Astrocyte of the cerebellum (primary cell): ENCODE results near the gene METTL27.
"Not testable (repeated sequence)": the region's sequence is repeated elsewhere in the genome, so short reads cannot be mapped to it uniquely, and the experiment has no call there.

Experiments used
- DNase-seq: peaks from one replicate; pipeline ENCODE4 v3.0.0-alpha.2; 2011; ENCODE audit warnings: low read depth
- H3K4me3 ChIP-seq: 2 replicates; pipeline ENCODE4 v1.5.1; 2011; ENCODE audit warnings: mild to moderate bottlenecking, low read depth, low read length, moderate library complexity
- in situ Hi-C: cut with HindIII; loops from 2 replicates; pipeline ENCODE4 v1.10.0; 2017; ENCODE audit warnings: low sequenced_read_pairs
- TF ChIP-seq, protein P1 (sequence below): IDR thresholded peaks from 2 replicates; pipeline ENCODE4 v1.5.1; 2012; ENCODE audit warnings: low read length, low read depth, moderate library complexity, mild to moderate bottlenecking; ENCODE audit errors: missing control alignments

The METTL27 gene

DNA sequence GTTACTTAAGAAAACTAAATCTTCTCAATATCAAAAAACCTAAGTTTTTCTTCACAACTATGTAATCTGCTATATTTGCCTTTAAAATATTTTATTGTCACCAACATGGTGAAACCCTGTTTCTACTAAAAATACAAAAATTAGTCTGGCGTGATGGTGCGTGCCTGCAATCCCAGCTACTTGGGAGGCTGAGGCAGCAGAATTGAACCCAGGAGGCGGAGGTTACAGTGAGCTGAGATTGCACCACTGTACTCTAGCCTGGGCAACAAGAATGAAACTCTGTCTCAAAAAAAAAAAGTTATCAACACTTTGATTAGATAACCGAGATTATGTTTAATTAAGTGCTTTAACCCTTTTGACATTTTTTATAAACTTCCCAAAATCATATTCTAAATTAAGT is 39.9 kb downstream of the METTL27 start:
- TF ChIP-seq, protein P1, sequence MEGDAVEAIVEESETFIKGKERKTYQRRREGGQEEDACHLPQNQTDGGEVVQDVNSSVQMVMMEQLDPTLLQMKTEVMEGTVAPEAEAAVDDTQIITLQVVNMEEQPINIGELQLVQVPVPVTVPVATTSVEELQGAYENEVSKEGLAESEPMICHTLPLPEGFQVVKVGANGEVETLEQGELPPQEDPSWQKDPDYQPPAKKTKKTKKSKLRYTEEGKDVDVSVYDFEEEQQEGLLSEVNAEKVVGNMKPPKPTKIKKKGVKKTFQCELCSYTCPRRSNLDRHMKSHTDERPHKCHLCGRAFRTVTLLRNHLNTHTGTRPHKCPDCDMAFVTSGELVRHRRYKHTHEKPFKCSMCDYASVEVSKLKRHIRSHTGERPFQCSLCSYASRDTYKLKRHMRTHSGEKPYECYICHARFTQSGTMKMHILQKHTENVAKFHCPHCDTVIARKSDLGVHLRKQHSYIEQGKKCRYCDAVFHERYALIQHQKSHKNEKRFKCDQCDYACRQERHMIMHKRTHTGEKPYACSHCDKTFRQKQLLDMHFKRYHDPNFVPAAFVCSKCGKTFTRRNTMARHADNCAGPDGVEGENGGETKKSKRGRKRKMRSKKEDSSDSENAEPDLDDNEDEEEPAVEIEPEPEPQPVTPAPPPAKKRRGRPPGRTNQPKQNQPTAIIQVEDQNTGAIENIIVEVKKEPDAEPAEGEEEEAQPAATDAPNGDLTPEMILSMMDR = no peak
- in situ Hi-C loops = no loop called here
- no peak for DNase-seq
- H3K4me3 ChIP-seq = no peak overlapping the region

DNA sequence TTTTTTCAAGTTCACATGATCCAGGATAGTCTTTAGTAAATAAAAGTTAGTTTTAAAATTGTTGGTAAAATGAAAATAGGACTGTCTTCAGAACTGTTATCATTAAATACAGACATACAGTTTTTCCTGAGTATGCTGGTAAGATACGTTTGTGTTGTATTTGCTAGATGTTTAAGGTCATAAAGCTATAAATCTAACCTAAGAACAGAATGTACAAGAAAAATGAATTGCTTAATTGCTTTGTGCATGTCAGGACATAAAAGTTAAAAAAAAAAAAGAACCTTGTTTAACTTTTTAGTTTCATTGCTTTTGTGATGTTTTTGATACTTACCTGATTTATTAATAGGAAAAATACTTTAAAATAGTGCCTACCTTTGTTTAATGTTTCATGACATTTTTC is 40.7 kb downstream of the METTL27 start:
- no peak overlapping the region for H3K4me3 ChIP-seq
- TF ChIP-seq, protein P1 = no peak
- DNase-seq = no peak
- in situ Hi-C loops = no loop called here

DNA sequence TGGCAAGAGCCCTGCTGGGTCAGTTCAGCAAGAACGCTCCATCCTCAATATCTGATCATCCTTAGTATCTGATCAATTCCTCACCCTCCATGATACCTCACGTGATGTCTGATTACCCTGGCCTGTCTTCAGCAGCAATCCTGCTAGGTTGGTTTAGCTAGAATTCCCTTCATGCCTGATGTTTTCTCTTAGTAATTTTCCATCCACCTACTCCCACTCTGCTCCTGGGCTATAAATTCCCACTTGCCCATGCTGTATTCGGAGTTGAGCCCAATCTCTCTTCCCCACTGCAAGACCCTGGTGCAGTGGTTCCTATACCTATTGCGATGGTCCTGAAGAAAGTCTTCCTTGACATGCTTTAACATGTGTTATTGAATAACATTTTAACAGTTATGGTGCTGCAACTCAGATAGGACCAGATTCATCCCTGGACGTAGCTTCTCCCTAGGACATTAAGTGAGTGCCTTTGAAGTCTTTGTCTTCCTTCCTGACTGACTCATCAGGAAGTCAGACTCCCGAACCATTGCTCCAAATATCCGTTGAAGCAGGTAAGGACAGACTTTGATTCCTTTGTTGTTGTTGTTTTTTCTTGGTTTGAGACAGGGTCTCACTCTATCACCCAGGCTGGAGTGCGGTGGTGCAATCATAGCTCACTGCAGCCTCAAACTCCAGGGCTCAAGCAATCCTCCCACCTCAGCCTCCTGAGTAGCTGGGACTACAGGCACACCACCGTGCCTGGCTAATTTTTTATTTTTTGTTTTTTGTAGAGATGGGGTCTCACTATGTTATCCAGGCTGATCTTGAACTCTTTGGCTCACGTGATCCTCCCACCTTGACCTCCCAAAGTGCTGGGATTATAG is 42.8 kb downstream of the METTL27 start:
- no peak for DNase-seq
- no peak overlapping the region for H3K4me3 ChIP-seq
- in situ Hi-C loops = no loop called here
- TF ChIP-seq, protein P1 = no peak

DNA sequence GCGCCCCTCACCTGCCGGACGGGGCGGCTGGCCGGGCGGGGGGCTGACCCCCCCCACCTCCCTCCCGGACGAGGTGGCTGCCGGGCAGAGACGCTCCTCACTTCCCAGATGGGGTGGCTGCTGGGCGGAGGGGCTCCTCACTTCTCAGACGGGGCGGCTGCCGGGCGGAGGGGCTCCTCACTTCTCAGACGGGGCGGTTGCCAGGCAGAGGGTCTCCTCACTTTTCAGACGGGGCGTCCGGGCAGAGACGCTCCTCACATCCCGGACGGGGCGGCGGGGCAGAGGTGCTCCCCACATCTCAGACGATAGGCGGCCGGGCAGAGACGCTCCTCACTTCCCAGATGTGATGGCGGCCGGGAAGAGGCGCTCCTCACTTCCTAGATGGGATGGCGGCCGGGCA is 45.1 kb downstream of the METTL27 start:
- in situ Hi-C loops, DNase-seq, H3K4me3 ChIP-seq: not testable (repeated sequence)

DNA sequence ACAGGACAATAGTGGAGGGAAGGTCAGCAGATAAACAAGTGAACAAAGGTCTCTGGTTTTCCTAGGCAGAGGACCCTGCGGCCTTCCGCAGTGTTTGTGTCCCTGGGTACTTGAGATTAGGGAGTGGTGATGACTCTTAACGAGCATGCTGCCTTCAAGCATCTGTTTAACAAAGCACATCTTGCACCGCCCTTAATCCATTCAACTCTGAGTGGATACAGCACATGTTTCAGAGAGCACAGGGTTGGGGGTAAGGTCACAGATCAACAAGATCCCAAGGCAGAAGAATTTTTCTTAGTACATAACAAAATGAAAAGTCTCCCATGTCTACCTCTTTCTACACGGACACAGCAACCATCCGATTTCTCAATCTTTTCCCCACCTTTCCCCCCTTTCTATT is 45.7 kb downstream of the METTL27 start:
- in situ Hi-C loops = not testable (repeated sequence)

DNA sequence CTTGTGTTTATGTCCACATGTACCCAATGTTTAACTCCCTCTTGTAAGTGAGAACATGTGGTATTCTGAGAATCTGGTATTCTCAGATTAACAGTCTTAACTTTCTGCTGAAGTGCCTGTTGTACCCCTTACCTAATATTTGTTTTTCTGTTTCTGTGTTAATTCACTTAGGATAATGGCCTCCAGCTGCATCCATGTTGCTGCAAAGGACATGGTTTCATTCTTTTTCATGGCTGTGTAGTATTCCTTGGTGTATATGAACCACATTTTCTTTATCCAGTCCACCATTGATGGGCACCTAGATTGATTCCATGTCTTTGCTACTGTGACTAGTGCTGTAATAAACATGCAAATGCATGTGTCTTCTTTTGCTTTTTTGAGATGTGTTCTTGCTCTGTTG is 47.1 kb downstream of the METTL27 start:
- in situ Hi-C loops, H3K4me3 ChIP-seq, DNase-seq: not testable (repeated sequence)

More for the DNA sequence above, 45.7 kb downstream of the METTL27 start:
- not testable (repeated sequence) for DNase-seq, H3K4me3 ChIP-seq

DNA sequence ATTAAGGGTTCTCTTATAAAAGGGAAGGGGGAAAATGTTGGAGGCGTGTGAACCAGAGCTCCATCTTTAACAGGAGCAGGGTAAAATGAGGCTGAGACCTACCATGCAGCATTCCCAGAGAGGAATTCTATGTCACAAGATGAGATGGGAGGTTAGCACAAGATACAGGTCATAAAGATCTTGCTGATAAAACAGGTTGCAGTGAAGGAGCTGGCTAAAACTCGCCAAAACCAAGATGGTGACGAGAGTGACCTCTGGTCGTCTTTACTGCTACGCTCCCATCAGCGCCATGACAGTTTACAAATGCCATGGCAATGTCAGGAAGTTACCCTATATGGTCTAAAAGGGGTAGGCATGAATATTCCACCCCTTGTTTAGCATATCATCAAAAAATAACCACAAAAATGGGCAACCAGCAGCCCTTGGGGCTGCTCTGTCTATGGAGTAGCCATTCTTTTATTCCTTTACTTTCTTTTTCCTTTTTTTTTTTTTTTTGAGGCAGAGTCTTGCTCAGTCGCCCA is 51.1 kb downstream of the METTL27 start:
- DNase-seq, in situ Hi-C loops: not testable (repeated sequence)

DNA sequence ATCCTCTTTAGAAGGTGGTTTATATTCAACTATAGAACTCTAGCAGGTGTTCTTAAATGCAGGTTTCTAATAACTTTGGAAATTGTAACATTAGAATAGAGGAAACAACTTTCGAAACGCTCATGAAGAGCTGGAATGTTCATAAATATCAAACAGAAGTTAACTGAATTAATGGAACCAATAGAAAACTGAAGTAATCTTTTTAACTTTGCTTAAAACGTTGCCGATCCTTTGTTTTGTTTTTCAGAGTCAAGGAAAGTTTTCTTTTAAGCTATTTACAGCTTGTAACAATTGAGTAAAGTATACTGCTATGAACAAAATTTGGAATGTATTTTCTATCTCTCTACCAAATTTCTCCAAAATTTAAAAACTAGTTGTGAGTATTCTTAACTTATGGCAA is 53.3 kb downstream of the METTL27 start:
- no peak overlapping the region for H3K4me3 ChIP-seq
- TF ChIP-seq, protein P1 = no peak
- no peak for DNase-seq
- in situ Hi-C loops = no loop called here

More for the DNA sequence above, 51.1 kb downstream of the METTL27 start:
- H3K4me3 ChIP-seq = not testable (repeated sequence)

DNA sequence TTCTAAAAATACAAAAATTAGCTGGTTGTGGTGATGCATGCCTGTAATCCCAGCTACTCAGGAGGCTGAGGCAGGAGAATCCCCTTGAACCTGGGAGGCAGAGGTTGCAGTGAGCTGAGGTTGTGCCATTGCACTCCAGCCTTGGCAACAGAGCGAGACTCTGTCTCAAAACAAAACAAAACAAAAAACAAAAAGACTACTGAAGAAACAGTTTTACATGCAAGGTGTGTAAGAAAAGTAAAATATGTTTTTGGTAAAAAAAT is 54.6 kb downstream of the METTL27 start:
- DNase-seq, H3K4me3 ChIP-seq, in situ Hi-C loops: not testable (repeated sequence)
